GM19397 (cell line): ENCODE results near the gene KLHL13.
"Not testable (repeated sequence)": the region's sequence is repeated elsewhere in the genome, so short reads cannot be mapped to it uniquely, and the experiment has no call there.

Experiments
- ATAC-seq: cut with Tn5 transposase; IDR thresholded peaks from one replicate; pipeline ENCODE4 v1.9.1; 2021; ENCODE audit warnings: mild to moderate bottlenecking, moderate library complexity; ENCODE audit not compliant: unreplicated experiment

The KLHL13 gene

GRCh38 chrX:117995378-117995777 is 121.2 kb downstream of the KLHL13 start:
- ATAC-seq: no peak

- no peak for ATAC-seq
These were observed 124.4 kb downstream of the KLHL13 start for GRCh38 chrX:117992192-117992723.

GRCh38 chrX:117990438-117990837 is 126.2 kb downstream of the KLHL13 start:
- ATAC-seq: no peak

- no peak for ATAC-seq
These were observed 127.1 kb downstream of the KLHL13 start for GRCh38 chrX:117989512-117989911.

GRCh38 chrX:117987373-117987772 is 129.2 kb downstream of the KLHL13 start:
- no peak for ATAC-seq

GRCh38 chrX:117985241-117985640 is 131.4 kb downstream of the KLHL13 start:
- ATAC-seq: no peak

GRCh38 chrX:117982694-117983392 is 133.8 kb downstream of the KLHL13 start:
- no peak for ATAC-seq

- no peak for ATAC-seq
These were observed 138.2 kb downstream of the KLHL13 start for GRCh38 chrX:117978402-117978801.

GRCh38 chrX:117977526-117977925 is 139.1 kb downstream of the KLHL13 start:
- ATAC-seq: no peak

GRCh38 chrX:117973110-117973807 is 143.4 kb downstream of the KLHL13 start:
- no peak for ATAC-seq

- ATAC-seq: no peak
These were observed 143.9 kb downstream of the KLHL13 start for GRCh38 chrX:117972711-117973109.

GRCh38 chrX:117969782-117970181 is 146.8 kb downstream of the KLHL13 start:
- no peak for ATAC-seq

GRCh38 chrX:117969328-117969727 is 147.3 kb downstream of the KLHL13 start:
- ATAC-seq: no peak

- no peak for ATAC-seq
These were observed 157.6 kb downstream of the KLHL13 start for GRCh38 chrX:117959045-117959444.

GRCh38 chrX:117957128-117957527 is 159.5 kb downstream of the KLHL13 start:
- no peak for ATAC-seq

- ATAC-seq: not testable (repeated sequence)
These were observed 177.3 kb downstream of the KLHL13 start for GRCh38 chrX:117939296-117939695.

- ATAC-seq: no peak
These were observed 180.5 kb downstream of the KLHL13 start for GRCh38 chrX:117936118-117936517.

GRCh38 chrX:117930116-117930515 is 186.5 kb downstream of the KLHL13 start:
- ATAC-seq: not testable (repeated sequence)

GRCh38 chrX:117919755-117920154 is 196.9 kb downstream of the KLHL13 start:
- ATAC-seq: no peak

GRCh38 chrX:117910216-117910615 is 206.4 kb downstream of the KLHL13 start:
- no peak for ATAC-seq

- no peak for ATAC-seq
These were observed 218.4 kb downstream of the KLHL13 start for GRCh38 chrX:117898226-117898625.

- no peak for ATAC-seq
These were observed 221.2 kb downstream of the KLHL13 start for GRCh38 chrX:117895418-117895817.
